GM12873 (cell line): ENCODE measurements around the gene ATP11C.

Experiments
- CTCF ChIP-seq: IDR thresholded peaks from 2 replicates; pipeline ENCODE4 v1.5.1; 2012; ENCODE audit warnings: low read depth, mild to moderate bottlenecking, moderate library complexity, low read length, control low read depth; ENCODE audit not compliant: insufficient read depth; ENCODE audit errors: missing control alignments

ATP11C gene

GRCh38 chrX:139691493-139691842 lies 241.4 kb downstream of the ATP11C start:
- TF ChIP-seq CTCF = no peak

GRCh38 chrX:139680356-139680755 lies 252.5 kb downstream of the ATP11C start:
- TF ChIP-seq CTCF = no peak
